LNCaP clone FGC (cell line): ENCODE measurements around the gene MACF1.
"Not testable (repeated sequence)": the region's sequence is repeated elsewhere in the genome, so short reads cannot be mapped to it uniquely, and the experiment has no call there.

Experiments
- DNase-seq: peaks from one replicate; pipeline ENCODE4 v3.0.0-alpha.2; 2011; ENCODE audit warnings: low read depth
- H3K4me3 ChIP-seq: 2 replicates; pipeline ENCODE4 v1.5.1; 2011; ENCODE audit warnings: mild to moderate bottlenecking, low read depth, low read length, control low read depth
- TF ChIP-seq, protein P1 (sequence below): IDR thresholded peaks from 2 replicates; pipeline ENCODE4 v1.5.1; 2012; ENCODE audit warnings: mild to moderate bottlenecking; ENCODE audit not compliant: control insufficient read depth, insufficient read depth; ENCODE audit errors: extremely low read depth

Gene MACF1

GRCh38 chr1:39499668-39500067, 295.2 kb downstream of the MACF1 start:
- TF ChIP-seq, protein P1, sequence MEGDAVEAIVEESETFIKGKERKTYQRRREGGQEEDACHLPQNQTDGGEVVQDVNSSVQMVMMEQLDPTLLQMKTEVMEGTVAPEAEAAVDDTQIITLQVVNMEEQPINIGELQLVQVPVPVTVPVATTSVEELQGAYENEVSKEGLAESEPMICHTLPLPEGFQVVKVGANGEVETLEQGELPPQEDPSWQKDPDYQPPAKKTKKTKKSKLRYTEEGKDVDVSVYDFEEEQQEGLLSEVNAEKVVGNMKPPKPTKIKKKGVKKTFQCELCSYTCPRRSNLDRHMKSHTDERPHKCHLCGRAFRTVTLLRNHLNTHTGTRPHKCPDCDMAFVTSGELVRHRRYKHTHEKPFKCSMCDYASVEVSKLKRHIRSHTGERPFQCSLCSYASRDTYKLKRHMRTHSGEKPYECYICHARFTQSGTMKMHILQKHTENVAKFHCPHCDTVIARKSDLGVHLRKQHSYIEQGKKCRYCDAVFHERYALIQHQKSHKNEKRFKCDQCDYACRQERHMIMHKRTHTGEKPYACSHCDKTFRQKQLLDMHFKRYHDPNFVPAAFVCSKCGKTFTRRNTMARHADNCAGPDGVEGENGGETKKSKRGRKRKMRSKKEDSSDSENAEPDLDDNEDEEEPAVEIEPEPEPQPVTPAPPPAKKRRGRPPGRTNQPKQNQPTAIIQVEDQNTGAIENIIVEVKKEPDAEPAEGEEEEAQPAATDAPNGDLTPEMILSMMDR = no peak
- no peak overlapping the region for H3K4me3 ChIP-seq
- no peak for DNase-seq

GRCh38 chr1:39500862-39501389, 296.4 kb downstream of the MACF1 start:
- H3K4me3 ChIP-seq = no peak overlapping the region
- TF ChIP-seq, protein P1 = no peak
- peak; percentile 31 for DNase-seq

DNA sequence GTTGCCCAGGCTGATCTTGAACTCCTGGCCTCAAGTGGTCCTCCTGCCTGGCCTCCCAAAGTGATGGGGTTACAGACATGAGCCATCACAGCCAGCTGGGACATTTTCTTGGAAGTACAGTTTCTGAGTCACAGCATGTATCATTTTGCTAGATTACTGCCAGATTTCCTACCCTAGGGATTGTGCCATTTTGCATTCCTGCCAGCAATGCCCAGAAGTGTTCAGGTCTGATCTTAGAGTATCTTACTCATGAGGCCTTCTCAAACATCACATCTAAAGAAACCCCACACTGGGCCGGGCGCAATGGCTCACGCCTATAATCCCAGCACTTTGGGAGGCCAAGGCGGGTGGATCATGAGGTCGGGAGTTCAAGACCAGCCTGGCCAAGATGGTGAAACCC, 297.2 kb downstream of the MACF1 start:
- TF ChIP-seq, protein P1 = no peak
- no peak overlapping the region for H3K4me3 ChIP-seq
- no peak for DNase-seq

DNA sequence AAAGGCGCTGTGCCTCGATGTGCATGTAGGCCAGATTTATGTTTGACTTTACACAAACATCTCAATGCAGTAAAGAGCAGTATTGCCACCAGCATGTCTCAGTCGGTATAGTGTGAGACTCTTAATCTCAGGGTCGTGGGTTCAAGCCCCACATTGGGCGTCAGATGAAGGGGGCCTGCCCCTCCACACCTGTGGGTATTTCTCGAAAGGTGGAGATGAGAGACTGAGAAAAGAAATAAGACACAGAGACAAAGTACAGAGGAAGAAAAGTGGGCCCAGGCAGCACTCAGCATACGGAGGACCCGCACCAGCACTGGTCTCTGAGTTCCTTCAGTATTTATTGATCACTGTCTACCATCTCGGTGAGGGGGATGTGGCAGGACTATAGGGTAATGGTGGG, 299.9 kb downstream of the MACF1 start:
- H3K4me3 ChIP-seq, DNase-seq: not testable (repeated sequence)

DNA sequence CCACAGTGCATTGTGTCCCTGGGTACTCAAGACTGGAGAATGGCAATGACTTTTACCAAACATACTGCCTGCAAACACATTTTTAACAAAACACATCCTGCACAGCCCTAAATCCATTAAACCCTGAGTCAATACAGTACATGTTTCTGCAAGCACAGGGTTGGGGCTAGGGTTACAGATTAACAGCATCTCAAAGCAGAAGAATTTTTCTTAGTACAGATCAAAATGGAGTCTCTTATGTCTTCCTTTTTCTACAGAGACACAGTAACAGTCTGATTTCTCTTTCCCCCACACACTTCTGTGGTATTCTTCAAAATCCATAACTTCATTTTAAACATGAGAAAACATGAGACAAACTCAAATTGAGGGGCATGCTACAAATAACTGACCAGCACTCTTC, 300.8 kb downstream of the MACF1 start:
- H3K4me3 ChIP-seq = no peak overlapping the region
- DNase-seq = no peak
- TF ChIP-seq, protein P1 = no peak

- TF ChIP-seq, protein P1 = peak; percentile 15; the same call in 1 of the 2 replicates
- no peak overlapping the region for H3K4me3 ChIP-seq
- DNase-seq = no peak
Measured at GRCh38 chr1:39507230-39507928, 302.9 kb downstream of the MACF1 start.

- no peak overlapping the region for H3K4me3 ChIP-seq
- DNase-seq = no peak
- TF ChIP-seq, protein P1 = no peak
Measured at GRCh38 chr1:39508266-39508665, 303.8 kb downstream of the MACF1 start.
